ENCODE measurements around the gene CPED1. TPM values are rescaled to one million over a fixed set of nuclear protein-coding genes. Genes with fewer than 3 reads are reported as not detected.

The CPED1 gene
- total RNA-seq, 1 donor from 2014 or later, result 38.6 TPM

DNA sequence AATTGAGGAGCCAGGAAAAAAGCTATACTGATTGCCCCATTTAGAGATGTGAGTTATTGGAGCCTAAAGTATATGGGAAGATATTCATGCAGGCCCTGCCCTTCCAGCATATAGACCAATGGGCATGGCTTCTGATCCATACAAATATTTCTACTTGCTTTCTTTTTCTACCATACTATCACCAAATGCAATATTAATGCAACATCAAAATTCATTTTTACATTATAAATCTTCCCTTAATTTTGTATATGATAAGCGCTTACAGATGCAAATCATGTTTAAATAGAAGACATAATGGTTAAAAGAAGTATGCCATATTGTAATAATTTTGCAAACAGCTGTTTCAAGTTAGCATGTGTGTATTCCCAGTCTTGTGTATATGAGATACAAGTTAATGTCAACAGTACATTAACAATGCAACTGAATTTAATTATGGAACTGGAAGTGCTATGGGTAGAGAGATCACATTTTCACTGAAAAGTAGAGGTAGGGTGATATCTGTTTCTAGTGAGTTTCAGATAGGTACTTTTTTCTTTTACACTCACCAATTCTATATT, 315.7 kb downstream of the CPED1 start:
- TF ChIP-seq, protein P1, sequence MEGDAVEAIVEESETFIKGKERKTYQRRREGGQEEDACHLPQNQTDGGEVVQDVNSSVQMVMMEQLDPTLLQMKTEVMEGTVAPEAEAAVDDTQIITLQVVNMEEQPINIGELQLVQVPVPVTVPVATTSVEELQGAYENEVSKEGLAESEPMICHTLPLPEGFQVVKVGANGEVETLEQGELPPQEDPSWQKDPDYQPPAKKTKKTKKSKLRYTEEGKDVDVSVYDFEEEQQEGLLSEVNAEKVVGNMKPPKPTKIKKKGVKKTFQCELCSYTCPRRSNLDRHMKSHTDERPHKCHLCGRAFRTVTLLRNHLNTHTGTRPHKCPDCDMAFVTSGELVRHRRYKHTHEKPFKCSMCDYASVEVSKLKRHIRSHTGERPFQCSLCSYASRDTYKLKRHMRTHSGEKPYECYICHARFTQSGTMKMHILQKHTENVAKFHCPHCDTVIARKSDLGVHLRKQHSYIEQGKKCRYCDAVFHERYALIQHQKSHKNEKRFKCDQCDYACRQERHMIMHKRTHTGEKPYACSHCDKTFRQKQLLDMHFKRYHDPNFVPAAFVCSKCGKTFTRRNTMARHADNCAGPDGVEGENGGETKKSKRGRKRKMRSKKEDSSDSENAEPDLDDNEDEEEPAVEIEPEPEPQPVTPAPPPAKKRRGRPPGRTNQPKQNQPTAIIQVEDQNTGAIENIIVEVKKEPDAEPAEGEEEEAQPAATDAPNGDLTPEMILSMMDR (IDR thresholded peaks at IDR 0.05), result no peak
- no peaks in the 10 kb centered on the region for H3K9me3 ChIP-seq
- no peaks in the 10 kb centered on the region for H3K36me3 ChIP-seq
- H3K4me1 ChIP-seq, result no peaks in the 10 kb centered on the region
- H3K27ac ChIP-seq, result no peak overlapping the region
- intact Hi-C loops (cut with DNase I), result no loop called here
- no peak overlapping the region for H3K4me3 ChIP-seq
- H3K27me3 ChIP-seq (ENCODE audit: low read depth), result no peaks in the 10 kb centered on the region
- ATAC-seq (no peak), DNase-seq (no peak)

DNA sequence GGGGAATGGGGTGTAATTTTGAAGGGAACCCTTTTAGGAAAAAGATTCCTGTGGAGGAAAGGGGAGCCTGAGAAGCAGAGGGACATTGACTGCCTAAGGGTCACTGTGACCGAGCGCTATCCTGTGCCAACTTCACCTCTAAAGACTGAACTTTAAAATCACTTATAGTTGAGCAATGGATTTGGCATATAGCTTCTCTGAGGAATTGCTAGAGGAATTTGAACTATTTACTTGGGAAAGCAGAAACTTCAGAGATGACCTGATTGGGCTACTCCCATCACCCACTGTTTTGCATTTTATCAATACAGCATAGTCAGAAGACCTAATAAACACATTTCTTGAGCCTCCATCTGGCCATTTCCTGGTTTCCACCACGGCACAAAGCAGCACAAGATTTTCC, 316.6 kb downstream of the CPED1 start:
- Histone ChIP-seq H3K4me1 (no peaks in the 10 kb centered on the region), H3K36me3 (no peaks in the 10 kb centered on the region), H3K4me3 (no peak overlapping the region), H3K27me3 (ENCODE audit: low read depth) (no peaks in the 10 kb centered on the region), H3K27ac (no peak overlapping the region), H3K9me3 (no peaks in the 10 kb centered on the region)
- intact Hi-C loops (cut with DNase I), result no loop called here
- DNase-seq (no peak), ATAC-seq (no peak)
- TF ChIP-seq, protein P1 (IDR thresholded peaks at IDR 0.05), result no peak

DNA sequence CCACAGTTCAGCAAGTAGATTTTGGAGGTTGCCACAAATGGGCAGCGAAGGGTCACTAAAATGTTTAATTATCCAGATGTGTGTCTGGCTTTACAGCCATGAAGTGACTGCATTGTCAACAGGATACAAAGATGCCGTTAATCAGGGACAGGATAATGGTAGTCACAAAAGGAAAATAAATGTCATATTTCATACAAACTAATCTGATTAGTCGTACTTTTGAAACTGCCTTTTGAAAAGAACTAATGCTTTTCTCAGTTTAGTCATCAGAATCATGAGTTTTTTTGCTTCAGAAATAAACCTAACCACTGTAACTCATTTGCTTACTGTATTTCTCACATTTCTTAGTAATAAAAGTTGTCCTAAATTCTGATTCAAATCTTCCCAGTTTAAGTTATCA, 318.1 kb downstream of the CPED1 start:
- DNase-seq (no peak), ATAC-seq (no peak)
- H3K4me3 ChIP-seq, result no peak overlapping the region
- H3K36me3 ChIP-seq, result no peaks in the 10 kb centered on the region
- no peaks in the 10 kb centered on the region for H3K4me1 ChIP-seq
- intact Hi-C loops (cut with DNase I), result no loop called here
- no peaks in the 10 kb centered on the region for H3K9me3 ChIP-seq
- TF ChIP-seq, protein P1 (IDR thresholded peaks at IDR 0.05), result no peak
- H3K27me3 ChIP-seq (ENCODE audit: low read depth), result no peaks in the 10 kb centered on the region
- no peak overlapping the region for H3K27ac ChIP-seq

DNA sequence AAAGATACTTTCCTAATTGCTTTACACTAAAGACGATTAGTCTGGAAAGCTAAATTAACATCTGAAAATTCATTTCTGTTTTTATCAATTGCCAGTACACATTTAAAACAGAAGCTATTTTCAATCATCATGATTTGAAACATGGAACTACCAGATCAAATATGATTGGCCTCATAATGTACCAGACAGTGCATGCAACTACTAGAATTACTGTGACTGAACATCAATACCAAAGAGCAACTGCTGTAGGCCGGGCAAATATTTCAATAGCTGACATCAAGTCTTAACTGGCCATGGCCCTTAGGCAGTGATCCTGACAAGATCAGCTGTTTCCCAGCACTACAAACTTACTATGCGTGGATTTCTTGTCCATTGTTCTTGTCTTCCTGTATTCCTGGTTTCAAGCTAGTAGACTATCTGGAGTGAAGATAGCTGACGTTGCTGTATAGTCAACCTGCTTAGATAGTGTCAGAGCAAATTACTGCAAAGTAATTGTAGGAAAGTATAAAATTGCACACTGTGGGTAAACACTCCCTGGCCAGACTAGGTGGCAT, 318.6 kb downstream of the CPED1 start:
- H3K4me1 ChIP-seq, result no peaks in the 10 kb centered on the region
- no peaks in the 10 kb centered on the region for H3K27me3 ChIP-seq (ENCODE audit: low read depth)
- no peak for DNase-seq
- no peak overlapping the region for H3K4me3 ChIP-seq
- H3K36me3 ChIP-seq, result no peaks in the 10 kb centered on the region
- H3K27ac ChIP-seq, result no peak overlapping the region
- TF ChIP-seq, protein P1 (IDR thresholded peaks at IDR 0.05), result no peak
- no peaks in the 10 kb centered on the region for H3K9me3 ChIP-seq
- intact Hi-C loops (cut with DNase I), result no loop called here
- ATAC-seq, result no peak

DNA sequence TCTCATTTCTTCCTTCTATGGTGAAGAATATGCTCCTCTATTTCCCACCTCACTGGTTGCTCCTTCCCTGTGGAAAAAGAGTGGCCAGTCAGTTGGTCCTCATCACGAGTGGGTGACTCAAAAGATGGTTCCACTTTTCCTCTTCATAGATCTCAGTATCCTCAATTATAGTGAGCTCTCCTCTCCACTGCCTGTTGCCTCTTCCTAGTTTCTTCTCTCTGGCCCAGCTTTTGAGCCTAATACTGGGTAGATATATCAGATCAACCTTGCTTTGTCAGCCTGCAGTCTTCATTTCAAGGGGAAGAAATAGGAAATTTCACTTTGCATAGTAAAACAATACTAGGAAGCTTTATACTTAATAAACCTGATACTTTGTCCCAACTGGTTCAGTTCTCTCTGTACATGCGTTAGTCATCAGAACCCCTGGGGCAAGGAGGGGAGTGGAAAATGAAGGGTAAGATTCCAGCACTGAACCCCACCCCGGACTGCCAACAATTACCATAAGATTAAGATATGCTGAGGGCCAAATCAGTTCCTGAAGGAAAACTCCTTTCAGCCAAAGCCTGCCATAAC, 324.8 kb downstream of the CPED1 start:
- no peak for ATAC-seq
- Histone ChIP-seq H3K27me3 (ENCODE audit: low read depth) (no peaks in the 10 kb centered on the region), H3K4me3 (no peak overlapping the region), H3K9me3 (no peaks in the 10 kb centered on the region), H3K36me3 (no peaks in the 10 kb centered on the region), H3K4me1 (no peaks in the 10 kb centered on the region), H3K27ac (no peak overlapping the region)
- intact Hi-C loops (cut with DNase I), result no loop called here
- TF ChIP-seq, protein P1 (IDR thresholded peaks at IDR 0.05), result no peak
- no peak for DNase-seq
